C4-2B (cell line): ENCODE data around the gene NDFIP1.

Source experiments
- H3K27ac ChIP-seq: fragments of 450-650 bp; 2 replicates; pipeline ENCODE4 v1.5.1; 2017
- CTCF ChIP-seq: fragments of 450-650 bp; conservative IDR thresholded peaks from 2 replicates; pipeline ENCODE4 v1.5.1; 2017; ENCODE audit warnings: mild to moderate bottlenecking
- ZFX ChIP-seq: fragments of 450-650 bp; IDR thresholded peaks from 2 replicates; pipeline ENCODE4 v1.6.1; 2017

The NDFIP1 gene

DNA sequence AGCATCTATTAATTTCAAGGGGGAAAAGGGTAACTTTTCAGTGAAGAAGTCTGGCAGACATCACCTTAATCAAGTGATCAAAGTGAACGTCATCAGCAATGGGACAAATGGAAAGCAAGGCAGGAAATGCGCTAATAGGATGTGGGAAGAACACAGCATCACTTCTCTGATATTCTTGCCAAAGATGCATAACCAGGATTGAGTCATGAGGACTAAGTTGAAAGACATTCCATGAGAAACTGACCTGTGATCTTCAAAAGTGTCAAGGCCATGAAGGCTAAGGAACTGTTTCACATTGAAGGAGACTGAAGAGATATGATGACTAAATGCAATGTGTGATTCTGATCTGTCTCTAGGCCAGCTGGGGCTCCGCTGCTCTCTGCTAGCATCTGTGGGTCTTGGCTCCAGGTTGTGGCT is 92.9 kb downstream of the NDFIP1 start:
- TF ChIP-seq ZFX, result no peak
- no peak for TF ChIP-seq CTCF
- H3K27ac ChIP-seq, result no peak overlapping the region

DNA sequence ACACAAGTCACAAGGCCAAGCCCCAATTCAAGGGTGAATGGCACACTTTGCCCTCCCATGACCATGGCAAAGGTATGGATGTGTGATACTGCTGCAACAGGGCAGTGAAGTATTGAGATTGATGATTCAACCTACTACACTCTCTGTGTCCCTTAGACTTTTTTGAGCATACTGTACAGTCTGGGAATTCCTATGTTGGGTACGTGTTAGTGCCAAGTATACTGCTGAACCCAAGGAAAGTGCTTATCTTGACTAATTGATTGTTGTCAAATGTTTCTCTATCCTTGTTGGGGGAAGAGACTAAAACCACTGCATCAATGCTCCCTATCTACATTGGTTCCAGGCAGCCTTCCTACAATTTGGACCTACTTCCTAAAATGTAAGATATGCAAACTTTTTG is 93.7 kb downstream of the NDFIP1 start:
- TF ChIP-seq ZFX (no peak), CTCF (no peak)
- H3K27ac ChIP-seq, result no peak overlapping the region
